GM23338 (cell line): ENCODE measurements around the gene GRIK2. TPM values are rescaled to one million over a fixed set of nuclear protein-coding genes. Genes with fewer than 3 reads are reported as not detected.

ENCODE experiments used
- ATAC-seq: fragments of 200-7000 bp; cut with Tn5 transposase; 3 replicates; pipeline ENCODE4 v1.9.1; 2020
- DNase-seq: peaks from one replicate; pipeline ENCODE4 v3.0.0-alpha.2; 2015; ENCODE audit warnings: low spot score
- H2AFZ ChIP-seq: fragments of 200-600 bp; sonication (generic); 2 replicates; pipeline ENCODE4 v1.8.0; 2016; ENCODE audit warnings: antibody characterized with exemption, mild to moderate bottlenecking, moderate library complexity
- H3F3A ChIP-seq: fragments of 200-600 bp; sonication (generic); replicated peaks from 2 replicates; pipeline ENCODE4 v1.8.0; 2017; ENCODE audit warnings: antibody characterized with exemption, mixed run types, low read depth
- H3K27ac ChIP-seq: fragments of 200-600 bp; sonication (generic); 2 replicates; pipeline ENCODE4 v1.6.1; 2016; ENCODE audit warnings: low read depth
- H3K27me3 ChIP-seq: fragments of 200-600 bp; sonication (generic); 2 replicates; pipeline ENCODE4 v1.8.0; 2016; ENCODE audit warnings: mild to moderate bottlenecking, mixed run types, moderate library complexity; ENCODE audit not compliant: insufficient read depth
- H3K36me3 ChIP-seq: fragments of 200-600 bp; sonication (generic); 2 replicates; pipeline ENCODE4 v1.8.0; 2016; ENCODE audit warnings: mild to moderate bottlenecking; ENCODE audit not compliant: insufficient read depth
- H3K4me1 ChIP-seq: fragments of 200-600 bp; sonication (generic); 2 replicates; pipeline ENCODE4 v1.8.0; 2016; ENCODE audit warnings: mild to moderate bottlenecking, moderate library complexity; ENCODE audit not compliant: insufficient read depth
- H3K4me2 ChIP-seq: fragments of 200-600 bp; sonication (generic); 2 replicates; pipeline ENCODE4 v1.7.1; 2017; ENCODE audit warnings: mixed run types
- H3K4me3 ChIP-seq: fragments of 200-600 bp; sonication (generic); 2 replicates; pipeline ENCODE4 v1.6.1; 2016; ENCODE audit warnings: mixed run types
- H3K79me2 ChIP-seq: fragments of 200-600 bp; sonication (generic); replicated peaks from 2 replicates; pipeline ENCODE4 v1.8.0; 2017; ENCODE audit warnings: mild to moderate bottlenecking; ENCODE audit not compliant: insufficient read depth
- H3K9me2 ChIP-seq: fragments of 200-600 bp; sonication (generic); 2 replicates; pipeline ENCODE4 v1.8.0; 2017; ENCODE audit not compliant: insufficient read depth
- H4K20me1 ChIP-seq: fragments of 200-600 bp; sonication (generic); replicated peaks from 2 replicates; pipeline ENCODE4 v1.8.0; 2017; ENCODE audit warnings: mild to moderate bottlenecking; ENCODE audit not compliant: insufficient read depth
- H3K27ac Mint-ChIP-seq: 2 replicates; pipeline ENCODE4 v1.8.0; 2020; ENCODE audit warnings: inconsistent platforms, mild to moderate bottlenecking, moderate library complexity, mixed read lengths
- H3K27me3 Mint-ChIP-seq: 3 replicates; pipeline ENCODE4 v1.8.0; 2022; ENCODE audit warnings: low read depth, mild to moderate bottlenecking, moderate library complexity, mixed read lengths, inconsistent platforms; ENCODE audit not compliant: insufficient read depth, poor library complexity
- H3K36me3 Mint-ChIP-seq: 3 replicates; pipeline ENCODE4 v1.8.0; 2021; ENCODE audit warnings: low read depth, mild to moderate bottlenecking, inconsistent platforms, moderate library complexity, mixed read lengths
- H3K4me1 Mint-ChIP-seq: 3 replicates; pipeline ENCODE4 v1.8.0; 2020; ENCODE audit warnings: mild to moderate bottlenecking, inconsistent platforms, mixed read lengths
- H3K4me3 Mint-ChIP-seq: 3 replicates; pipeline ENCODE4 v1.8.0; 2021; ENCODE audit warnings: moderate library complexity, mild to moderate bottlenecking, inconsistent platforms, mixed read lengths
- H3K9me3 Mint-ChIP-seq: 3 replicates; pipeline ENCODE4 v1.8.0; 2020; ENCODE audit warnings: moderate library complexity, mild to moderate bottlenecking, inconsistent platforms, mixed read lengths
- CTCF ChIP-seq, 2 experiments: fragments of 200-600 bp in 1 of 2; sonication (generic) in 1 of 2; conservative IDR thresholded peaks; 2 replicates each; pipeline versions ENCODE4 v1.5.1 to v1.6.1; 2016 to 2017; ENCODE audit warnings: antibody characterized with exemption in 2 of 2, low read depth in 2 of 2, mild to moderate bottlenecking in 2 of 2, moderate library complexity in 1 of 2
- ETS1 ChIP-seq: IDR thresholded peaks from 2 replicates; pipeline ENCODE4 v1.6.1; 2016; ENCODE audit warnings: antibody characterized with exemption
- EZH2 ChIP-seq: fragments of 200-600 bp; sonication (generic); IDR thresholded peaks from one replicate; pipeline ENCODE4 v1.8.0; 2017; ENCODE audit warnings: antibody characterized with exemption, mild to moderate bottlenecking, low read depth; ENCODE audit not compliant: unreplicated experiment
- EZH2phosphoT487 ChIP-seq: fragments of 200-600 bp; sonication (generic); IDR thresholded peaks from one replicate; pipeline ENCODE4 v1.8.1; 2018; ENCODE audit warnings: antibody characterized with exemption; ENCODE audit not compliant: unreplicated experiment
- ZNF114 ChIP-seq: fragments of 250-450 bp; sonication (Bioruptor Pico); IDR thresholded peaks from 2 replicates; pipeline ENCODE4 v1.5.0; 2020; ENCODE audit warnings: mild to moderate bottlenecking, moderate library complexity
- ZNF462 ChIP-seq: fragments of 250-450 bp; sonication (Bioruptor Pico); IDR thresholded peaks from 2 replicates; pipeline ENCODE4 v1.5.0; 2020; ENCODE audit warnings: mild to moderate bottlenecking, moderate library complexity
- polyA plus RNA-seq: library from polyadenylated mRNA; unstranded; fragments of >200 nt; fragmentation: Nextera tagmentation; extraction: Ambion mirVana; gene quantifications from 2 replicates; pipeline ENCODE4 v1.2.1, GENCODE V29; 2016
- total RNA-seq: library from RNA; depleted of rRNA; stranded (reverse); fragments of >200 nt; shearing (Covaris generic); gene quantifications from 2 replicates; pipeline ENCODE4 v1.2.3, GENCODE V29; 2014

The GRIK2 gene
- total and polyA plus RNA-seq, 2 experiments from 2014 or later, result 0.73 to 3.0 TPM

- Histone ChIP-seq H3K27ac (no peak overlapping the region), H3K9me2 (no peaks in the 10 kb centered on the region), H3F3A (no peaks in the 10 kb centered on the region), H3K4me3 (no peak overlapping the region), H3K4me2 (no peak overlapping the region), H2AFZ (no peak overlapping the region), H4K20me1 (no peaks in the 10 kb centered on the region), H3K4me1 (no peaks in the 10 kb centered on the region), H3K27me3 (no peaks in the 10 kb centered on the region), H3K79me2 (no peaks in the 10 kb centered on the region), H3K36me3 (no peaks in the 10 kb centered on the region)
- TF ChIP-seq CTCF (conservative IDR thresholded peaks at IDR 0.05; ENCODE audit: low read depth in 2 of 2) (no peak), ZNF114 (CRISPR knock-in tag) (no peak), ZNF462 (CRISPR knock-in tag) (no peak), ETS1 (no peak), EZH2 (no peak), EZH2phosphoT487 (no peak)
- Mint-ChIP-seq H3K9me3 (no peaks in the 10 kb centered on the region), H3K4me3 (no peak overlapping the region), H3K27me3 (no peaks in the 10 kb centered on the region), H3K27ac (no peak overlapping the region), H3K36me3 (no peaks in the 10 kb centered on the region), H3K4me1 (peaks cover 4% of the 10 kb centered on the region; the same call in 1 of the 3 replicates)
- no peak for ATAC-seq
- no peak for DNase-seq
Observed at GRCh38 chr6:102022281-102022680, 628.8 kb downstream of the GRIK2 start.
